Measurements from ENCODE around the gene ZFYVE21.

DNA sequence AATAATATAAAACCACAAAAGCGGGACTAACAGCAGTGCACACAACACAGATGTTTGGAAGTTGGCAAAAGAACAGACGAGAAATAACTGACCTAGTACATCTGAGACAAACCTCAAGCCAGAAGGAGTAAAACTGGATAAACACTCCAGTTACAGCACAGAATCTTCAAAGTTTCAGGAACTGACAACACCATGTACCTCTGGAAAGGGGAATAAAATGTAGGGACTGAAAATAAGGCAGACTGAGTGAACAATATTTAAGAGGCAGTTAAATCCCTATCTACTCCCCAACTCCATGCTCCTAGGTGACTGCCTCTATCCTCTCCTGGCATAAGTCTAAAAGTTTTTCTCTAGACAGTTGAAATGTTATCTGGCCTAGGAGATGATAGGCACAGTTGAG lies 57.9 kb downstream of the ZFYVE21 start:
- no peak for TF ChIP-seq POLR2AphosphoS5 (IDR thresholded peaks at IDR 0.05; ENCODE audit: low read depth)
- TF ChIP-seq, protein P1, sequence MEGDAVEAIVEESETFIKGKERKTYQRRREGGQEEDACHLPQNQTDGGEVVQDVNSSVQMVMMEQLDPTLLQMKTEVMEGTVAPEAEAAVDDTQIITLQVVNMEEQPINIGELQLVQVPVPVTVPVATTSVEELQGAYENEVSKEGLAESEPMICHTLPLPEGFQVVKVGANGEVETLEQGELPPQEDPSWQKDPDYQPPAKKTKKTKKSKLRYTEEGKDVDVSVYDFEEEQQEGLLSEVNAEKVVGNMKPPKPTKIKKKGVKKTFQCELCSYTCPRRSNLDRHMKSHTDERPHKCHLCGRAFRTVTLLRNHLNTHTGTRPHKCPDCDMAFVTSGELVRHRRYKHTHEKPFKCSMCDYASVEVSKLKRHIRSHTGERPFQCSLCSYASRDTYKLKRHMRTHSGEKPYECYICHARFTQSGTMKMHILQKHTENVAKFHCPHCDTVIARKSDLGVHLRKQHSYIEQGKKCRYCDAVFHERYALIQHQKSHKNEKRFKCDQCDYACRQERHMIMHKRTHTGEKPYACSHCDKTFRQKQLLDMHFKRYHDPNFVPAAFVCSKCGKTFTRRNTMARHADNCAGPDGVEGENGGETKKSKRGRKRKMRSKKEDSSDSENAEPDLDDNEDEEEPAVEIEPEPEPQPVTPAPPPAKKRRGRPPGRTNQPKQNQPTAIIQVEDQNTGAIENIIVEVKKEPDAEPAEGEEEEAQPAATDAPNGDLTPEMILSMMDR (IDR thresholded peaks at IDR 0.05; ENCODE audit: insufficient read depth, low read length), result no peak

Data from HL-60 (cell line).